ENCODE data around the gene CSNK2A1. TPM values are rescaled to one million over a fixed set of nuclear protein-coding genes. Genes with fewer than 3 reads are reported as not detected.

Gene CSNK2A1
- total and polyA plus RNA-seq, 4 donors, result 17.0 to 60.3 (median 39.7) TPM

GRCh38 chr20:432677-433299, 110.8 kb downstream of the CSNK2A1 start:
- peaks cover 9 to 50% (median 36%) of the 10 kb centered on the region in 4 donors for H3K4me1 ChIP-seq (ENCODE audit: control insufficient read depth in 4 of 4, insufficient read depth in 4 of 4, low read length in 3 of 4)
- TF ChIP-seq JUND (IDR thresholded peaks at IDR 0.05) (no peak), RXRA (IDR thresholded peaks at IDR 0.05) (no peak), TAF1 (conservative IDR thresholded peaks at IDR 0.05) (no peak), HNF4G (IDR thresholded peaks at IDR 0.05) (no peak), FOXA1 (IDR thresholded peaks at IDR 0.05) (no peak), GABPA (IDR thresholded peaks at IDR 0.05 in 1 of 2, conservative IDR thresholded peaks at IDR 0.05 in 1 of 2) (no peak)
- peaks cover 11 to 46% (median 22%) of the 10 kb centered on the region in 4 donors for H3K36me3 ChIP-seq (ENCODE audit: control insufficient read depth in 4 of 4, insufficient read depth in 3 of 4, low read depth in 1 of 4, low read length in 3 of 4)
- H3K4me3 ChIP-seq (ENCODE audit: low read depth in 1 of 3, low read length in 3 of 3), result no peak overlapping the region
- H3K27ac ChIP-seq (ENCODE audit: low read depth in 1 of 2, low read length in 2 of 2), result no peak overlapping the region
- no peak overlapping the region for H3K9ac ChIP-seq (ENCODE audit: low read depth in 1 of 2, low read length in 2 of 2)
- H3K27me3 ChIP-seq (ENCODE audit: control insufficient read depth in 4 of 4, insufficient read depth in 4 of 4, low read length in 3 of 4), result no peaks in the 10 kb centered on the region
- WGBS, result 94% methylated on average over 11 of the region's 11 CpGs
- no peaks in the 10 kb centered on the region for H3K9me3 ChIP-seq (ENCODE audit: control insufficient read depth in 4 of 4, low read length in 3 of 4)
- no peak for DNase-seq (ENCODE audit: low spot score)

GRCh38 chr20:432208-432607, 111.4 kb downstream of the CSNK2A1 start:
- H3K27ac ChIP-seq (ENCODE audit: low read depth in 1 of 2, low read length in 2 of 2), result no peak overlapping the region
- WGBS, result 94% methylated on average over 13 of the region's 13 CpGs
- H3K36me3 ChIP-seq (ENCODE audit: control insufficient read depth in 4 of 4, insufficient read depth in 3 of 4, low read depth in 1 of 4, low read length in 3 of 4), result peaks cover 11 to 47% (median 22%) of the 10 kb centered on the region in 4 donors
- peaks cover 9 to 50% (median 36%) of the 10 kb centered on the region in 4 donors for H3K4me1 ChIP-seq (ENCODE audit: control insufficient read depth in 4 of 4, insufficient read depth in 4 of 4, low read length in 3 of 4)
- H3K9ac ChIP-seq (ENCODE audit: low read depth in 1 of 2, low read length in 2 of 2), result no peak overlapping the region
- TF ChIP-seq FOXA1 (IDR thresholded peaks at IDR 0.05) (no peak), SP1 (IDR thresholded peaks at IDR 0.05) (no peak), YY1 (IDR thresholded peaks at IDR 0.05) (no peak), ZBTB33 (IDR thresholded peaks at IDR 0.05) (no peak), JUND (IDR thresholded peaks at IDR 0.05) (no peak), RAD21 (IDR thresholded peaks at IDR 0.05) (no peak), ATF3 (IDR thresholded peaks at IDR 0.05) (no peak), RXRA (IDR thresholded peaks at IDR 0.05) (no peak), FOXA2 (IDR thresholded peaks at IDR 0.05) (no peak), GABPA (IDR thresholded peaks at IDR 0.05 in 1 of 2, conservative IDR thresholded peaks at IDR 0.05 in 1 of 2) (no peak), MAX (IDR thresholded peaks at IDR 0.05) (no peak), REST (IDR thresholded peaks at IDR 0.05) (no peak), CTCF (IDR thresholded peaks at IDR 0.05; ENCODE audit: low read depth, low read length, missing input control) (no peak), HNF4A (conservative IDR thresholded peaks at IDR 0.05) (no peak), HNF4G (IDR thresholded peaks at IDR 0.05) (no peak), TAF1 (conservative IDR thresholded peaks at IDR 0.05) (no peak)
- no peaks in the 10 kb centered on the region for H3K27me3 ChIP-seq (ENCODE audit: control insufficient read depth in 4 of 4, insufficient read depth in 4 of 4, low read length in 3 of 4)
- no peaks in the 10 kb centered on the region for H3K9me3 ChIP-seq (ENCODE audit: control insufficient read depth in 4 of 4, low read length in 3 of 4)
- no peak overlapping the region for H3K4me3 ChIP-seq (ENCODE audit: low read depth in 1 of 3, low read length in 3 of 3)
- DNase-seq (ENCODE audit: low spot score), result no peak
